ENCODE results near the gene ASB18. TPM values are rescaled to one million over a fixed set of nuclear protein-coding genes. Genes with fewer than 3 reads are reported as not detected.

Gene ASB18
- total and polyA plus RNA-seq, 10 of the 15 experiments (the other 5 are each of a cell fraction or from before 2014, with no cell fraction given) = not detected

- no peak for TF ChIP-seq E2F8 (IDR thresholded peaks at IDR 0.05; ENCODE audit: low read depth, partially characterized antibody)
- no peak for TF ChIP-seq EGR1 (IDR thresholded peaks at IDR 0.05; ENCODE audit: borderline replicate concordance in 1 of 2, low read depth in 2 of 2, low read length in 2 of 2)
- TF ChIP-seq BCL11A (IDR thresholded peaks at IDR 0.05; ENCODE audit: low read depth, low read length) = no peak
- no peak for TF ChIP-seq NR2C1 (IDR thresholded peaks at IDR 0.05)
- no peak for TF ChIP-seq ZNF592 (IDR thresholded peaks at IDR 0.05)
- no peak for TF ChIP-seq ATF7 (IDR thresholded peaks at IDR 0.05; ENCODE audit: low read depth)
- TF ChIP-seq CREM (IDR thresholded peaks at IDR 0.05; ENCODE audit: low read depth) = no peak
- no peak for TF ChIP-seq PAX5 (IDR thresholded peaks at IDR 0.05; ENCODE audit: borderline replicate concordance, low read depth, low read length)
- TF ChIP-seq TCF12 (IDR thresholded peaks at IDR 0.05; ENCODE audit: low read depth, low read length) = no peak
Observed at GRCh38 chr2:236159778-236160170, 104.4 kb downstream of the ASB18 start (continued).

All from GM12878 (cell line).